ENCODE results near the gene LRP1B.

DNA sequence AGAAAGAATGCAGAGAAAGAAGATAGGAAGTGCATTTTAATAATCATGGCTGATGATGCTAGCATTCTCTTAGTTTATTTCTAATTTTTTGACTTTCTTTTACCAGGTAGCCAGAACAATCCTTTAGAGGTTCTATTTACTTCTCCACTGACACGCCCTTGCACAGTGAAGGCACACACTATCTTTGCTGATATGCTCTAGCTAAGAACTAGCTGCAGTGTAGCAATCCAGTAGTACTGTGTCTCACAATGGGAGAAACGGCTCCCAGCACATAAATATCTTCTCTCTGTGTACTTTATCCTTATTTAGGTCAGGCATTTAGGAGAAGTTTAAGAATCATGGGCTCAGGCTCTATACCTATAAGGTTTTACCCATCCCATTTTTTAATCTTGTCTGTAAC lies 1005.4 kb downstream of the LRP1B start:
- TF ChIP-seq, protein P1, sequence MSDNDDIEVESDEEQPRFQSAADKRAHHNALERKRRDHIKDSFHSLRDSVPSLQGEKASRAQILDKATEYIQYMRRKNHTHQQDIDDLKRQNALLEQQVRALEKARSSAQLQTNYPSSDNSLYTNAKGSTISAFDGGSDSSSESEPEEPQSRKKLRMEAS (IDR thresholded peaks at IDR 0.05): no peak
- no peak for TF ChIP-seq CTCF (IDR thresholded peaks at IDR 0.05; ENCODE audit: low read depth, low read length, missing input control)
- no peak for TF ChIP-seq ZBTB33 (IDR thresholded peaks at IDR 0.05)
- no peak for TF ChIP-seq YY1 (IDR thresholded peaks at IDR 0.05)
- no peak for TF ChIP-seq GABPA (IDR thresholded peaks at IDR 0.05 in 1 of 2, conservative IDR thresholded peaks at IDR 0.05 in 1 of 2)
- TF ChIP-seq RAD21 (IDR thresholded peaks at IDR 0.05): no peak
- no peak for TF ChIP-seq REST (IDR thresholded peaks at IDR 0.05)
- no peak for TF ChIP-seq JUND (IDR thresholded peaks at IDR 0.05)
- no peak for TF ChIP-seq TAF1 (conservative IDR thresholded peaks at IDR 0.05)
- TF ChIP-seq, protein P2, sequence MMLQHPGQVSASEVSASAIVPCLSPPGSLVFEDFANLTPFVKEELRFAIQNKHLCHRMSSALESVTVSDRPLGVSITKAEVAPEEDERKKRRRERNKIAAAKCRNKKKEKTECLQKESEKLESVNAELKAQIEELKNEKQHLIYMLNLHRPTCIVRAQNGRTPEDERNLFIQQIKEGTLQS (IDR thresholded peaks at IDR 0.05): no peak
- TF ChIP-seq FOXA1 (IDR thresholded peaks at IDR 0.05): no peak
